Heart right ventricle (tissue), 16 donors: ENCODE results near the gene SLC25A31. TPM values are rescaled to one million over a fixed set of nuclear protein-coding genes. Genes with fewer than 3 reads are reported as not detected.
A peak's percentile ranks its signal among the peaks of the same experiment; 100 is the strongest.

Source experiments
- ATAC-seq, 8 donors: fragments of 200-7000 bp; cut with Tn5 transposase; one replicate each; pipeline ENCODE4 v1.9.1; 2020; ENCODE audit warnings: mild to moderate bottlenecking in 8 of 8, moderate library complexity in 8 of 8, moderate number of reproducible peaks in 1 of 8
- DNase-seq, 2 donors: peaks; one replicate each; pipeline ENCODE4 v3.0.0-alpha.2; 2020
- H3K27ac ChIP-seq, 10 donors: fragments of 200-600 bp; sonication (generic) in 2 of 10; one replicate each; pipeline versions ENCODE4 v1.5.0 to v1.8.0; 2020 to 2022; ENCODE audit warnings: mild to moderate bottlenecking in 3 of 10
- H3K27me3 ChIP-seq, 7 donors: fragments of 200-600 bp; one replicate each; pipeline ENCODE4 v1.8.0; 2021 to 2022; ENCODE audit warnings: mild to moderate bottlenecking in 2 of 7
- H3K36me3 ChIP-seq, 9 donors: fragments of 200-600 bp; sonication (generic) in 1 of 9; one replicate each; pipeline versions ENCODE4 v1.5.0 to v1.8.0; 2020 to 2022; ENCODE audit warnings: mild to moderate bottlenecking in 2 of 9
- H3K4me1 ChIP-seq, 9 donors: fragments of 200-600 bp; sonication (generic) in 1 of 9; one replicate each; pipeline versions ENCODE4 v1.5.0 to v1.8.0; 2020 to 2022; ENCODE audit warnings: mild to moderate bottlenecking in 4 of 9
- H3K4me3 ChIP-seq, 10 donors: fragments of 200-600 bp; sonication (generic) in 2 of 10; one replicate each; pipeline versions ENCODE4 v1.5.0 to v1.8.0; 2020 to 2022; ENCODE audit warnings: mild to moderate bottlenecking in 7 of 10, moderate library complexity in 2 of 10
- H3K9me3 ChIP-seq, 11 donors: fragments of 200-600 bp in 10 of 11; sonication (generic) in 2 of 11; one replicate each; pipeline versions ENCODE4 v1.5.0 to v1.8.0; 2013 to 2022; ENCODE audit warnings: mild to moderate bottlenecking in 2 of 11, control low read depth in 1 of 11, moderate library complexity in 1 of 11
- WGBS, 2 donors: extraction: QIAGEN DNeasy Blood & Tissue Kit; methylation state at CpG; one replicate each; pipeline ENCODE4 v1.1.7; 2013; ENCODE audit warnings: inconsistent platforms in 1 of 2; 5-methylcytosine and 5-hydroxymethylcytosine counted together
- intact Hi-C, 10 donors: fragments of 100-400 bp; cut with DNase I; formaldehyde crosslinking; loops; one replicate each; pipeline versions ENCODE4 v1.11.1 to v1.14.2; 2022
- polyA plus RNA-seq, 2 donors: library from polyadenylated mRNA; stranded (reverse); fragments of 200-250 nt; gene quantifications; one replicate each; pipeline ENCODE4 v1.2.3, GENCODE V29; 2013
- total RNA-seq, 10 donors: library from RNA; stranded (reverse); fragmentation: NEBNext Ultra II Directional in 3 of 10; extraction: Animal tissue kit (Norgen Biotek cat#: 25700) in 3 of 10; gene quantifications; one replicate each; pipeline versions ENCODE4 v1.2.1 to v1.2.4, GENCODE V29; 2021 to 2023
- TF ChIP-seq, protein P1 (sequence below), 9 donors: fragments of 200-600 bp; sonication (generic) in 2 of 9; IDR thresholded peaks; one replicate each; pipeline versions ENCODE4 v1.5.0 to v1.8.0; 2021 to 2022; ENCODE audit warnings: antibody characterized with exemption in 9 of 9, mild to moderate bottlenecking in 5 of 9, moderate library complexity in 1 of 9
- donor health status: Arrhythmogenic right ventricular cardiomyopathy.
- donor health status: ischemic (EF 13 %, LVEDD 7.1; RV severe dilation, severe dysfunction).
- donor health status: healthy with polysubstance abuse.
- donor health status: DM: no; HTN: yes; CAD: no.
- donor health status: DM: no; HTN: no; CAD: no.
- donor health status: ischemic (EF 25% LVEDD 6.9; RV normal size, moderate dysfunction).
- donor health status: ischemic (EF 25% LVEDD 5.7; RV mildly dilated, moderate dysfunction).
- donor health status: healthy.
- donor health status: DM: yes; HTN: yes; CAD: no.
- donor health status: Ischemic cardiomyopathy.
- donor health status: ischemic (EF 35%, LVEDD 5.7; RV mildly dilated, moderate dysfunction).
- donor health status: nonischemic (EF 11% LVEDD 7.7; RV severe dilation, severe dysfunction).
- donor health status: DM: yes; HTN: yes; CAD: no.
- donor health status: PGD.
- donor health status: ischemic (EF 29% LVEDD 5.4; RV normal size, mild dysfunction).
- donor health status: nonischemic (EF 23%, LVEDD 6.1; RV moderate dilation, normal function).

Gene SLC25A31
- total and polyA plus RNA-seq, 12 donors: not detected

DNA sequence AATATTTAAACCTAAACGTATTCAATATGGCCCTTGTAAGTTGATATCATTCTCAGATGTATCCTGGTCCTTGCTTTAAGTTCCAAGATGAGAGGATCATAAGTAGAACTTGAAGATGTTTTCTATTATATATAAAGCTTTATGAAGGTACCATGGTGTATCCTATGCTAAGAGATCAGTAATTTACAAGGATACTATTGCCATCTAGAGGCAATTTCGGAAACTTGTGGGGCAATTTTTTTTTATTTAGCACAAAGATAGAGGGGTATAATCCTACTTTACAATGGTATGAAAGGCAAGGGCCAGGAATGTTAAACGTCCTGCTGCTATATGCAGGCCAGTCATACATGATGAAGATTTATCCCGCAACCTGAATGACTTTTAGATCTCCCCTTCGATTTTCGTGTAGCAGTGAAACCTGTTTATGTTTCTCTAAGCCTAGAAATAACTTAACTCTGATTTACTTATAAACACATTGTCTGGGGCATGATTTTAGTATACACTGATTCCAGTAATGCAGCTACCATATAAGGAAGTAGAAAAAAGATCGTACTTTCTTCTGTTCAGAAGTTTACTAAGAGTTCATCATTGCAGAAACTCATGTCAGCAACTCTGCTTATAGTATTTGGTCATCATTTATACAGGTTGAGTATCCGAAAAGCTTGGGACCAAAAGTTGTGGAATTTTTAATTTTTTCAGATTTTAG lies 2.6 kb downstream of the SLC25A31 start:
- intact Hi-C loops: loop anchor here in 6 of 10 donors (1.0 to 5.0 kb wide), 3 partner anchors 125 to 128 kb away; no protein-coding TSS in a partner anchor
- no peak for DNase-seq
- 24 to 28% methylated on average over 8 of the region's 8 CpGs for WGBS, 2 donors
- no peak for ATAC-seq
- no peaks in the 10 kb centered on the region for H3K4me1 ChIP-seq
- H3K27ac ChIP-seq: no peak overlapping the region
- no peaks in the 10 kb centered on the region for H3K9me3 ChIP-seq
- no peaks in the 10 kb centered on the region for H3K36me3 ChIP-seq
- no peaks in the 10 kb centered on the region for H3K27me3 ChIP-seq
- H3K4me3 ChIP-seq: no peak overlapping the region
- TF ChIP-seq, protein P1, sequence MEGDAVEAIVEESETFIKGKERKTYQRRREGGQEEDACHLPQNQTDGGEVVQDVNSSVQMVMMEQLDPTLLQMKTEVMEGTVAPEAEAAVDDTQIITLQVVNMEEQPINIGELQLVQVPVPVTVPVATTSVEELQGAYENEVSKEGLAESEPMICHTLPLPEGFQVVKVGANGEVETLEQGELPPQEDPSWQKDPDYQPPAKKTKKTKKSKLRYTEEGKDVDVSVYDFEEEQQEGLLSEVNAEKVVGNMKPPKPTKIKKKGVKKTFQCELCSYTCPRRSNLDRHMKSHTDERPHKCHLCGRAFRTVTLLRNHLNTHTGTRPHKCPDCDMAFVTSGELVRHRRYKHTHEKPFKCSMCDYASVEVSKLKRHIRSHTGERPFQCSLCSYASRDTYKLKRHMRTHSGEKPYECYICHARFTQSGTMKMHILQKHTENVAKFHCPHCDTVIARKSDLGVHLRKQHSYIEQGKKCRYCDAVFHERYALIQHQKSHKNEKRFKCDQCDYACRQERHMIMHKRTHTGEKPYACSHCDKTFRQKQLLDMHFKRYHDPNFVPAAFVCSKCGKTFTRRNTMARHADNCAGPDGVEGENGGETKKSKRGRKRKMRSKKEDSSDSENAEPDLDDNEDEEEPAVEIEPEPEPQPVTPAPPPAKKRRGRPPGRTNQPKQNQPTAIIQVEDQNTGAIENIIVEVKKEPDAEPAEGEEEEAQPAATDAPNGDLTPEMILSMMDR (IDR thresholded peaks at IDR 0.05): peak in 8 of 9 donors; percentile 34 to 68 (median 58)

GRCh38 chr4:127734976-127735375 lies 4.8 kb downstream of the SLC25A31 start:
- Histone ChIP-seq H3K4me3 (no peak overlapping the region), H3K36me3 (no peaks in the 10 kb centered on the region), H3K27me3 (no peaks in the 10 kb centered on the region), H3K4me1 (no peaks in the 10 kb centered on the region), H3K9me3 (no peaks in the 10 kb centered on the region), H3K27ac (no peak overlapping the region)
- no peak for ATAC-seq
- DNase-seq: no peak
- intact Hi-C loops: loop anchor here in 4 of 10 donors (5.0 kb wide), 1 partner anchor 128 kb away; no protein-coding TSS in a partner anchor
- 90 to 92% methylated on average over 2 of the region's 2 CpGs for WGBS, 2 donors
- TF ChIP-seq, protein P1 (IDR thresholded peaks at IDR 0.05): no peak

- DNase-seq (no peak), ATAC-seq (no peak)
- intact Hi-C loops: loop anchor here in 1 of 10 donors (5.0 kb wide), 1 partner anchor 130 kb away; no protein-coding TSS in a partner anchor
- H3K36me3 ChIP-seq: no peaks in the 10 kb centered on the region
- H3K4me1 ChIP-seq: no peaks in the 10 kb centered on the region
- no peak overlapping the region for H3K4me3 ChIP-seq
- H3K27ac ChIP-seq: no peak overlapping the region
- H3K27me3 ChIP-seq: peaks cover 0 to 5% (median 0%) of the 10 kb centered on the region in 7 donors
- WGBS, 2 donors: 37 to 59% methylated on average over 4 of the region's 4 CpGs
- no peaks in the 10 kb centered on the region for H3K9me3 ChIP-seq
- TF ChIP-seq, protein P1 (IDR thresholded peaks at IDR 0.05): no peak
Measured at GRCh38 chr4:127737295-127737694, 7.1 kb downstream of the SLC25A31 start.

- Histone ChIP-seq H3K27me3 (peaks cover 0 to 12% (median 0%) of the 10 kb centered on the region in 7 donors), H3K36me3 (no peaks in the 10 kb centered on the region), H3K9me3 (no peaks in the 10 kb centered on the region), H3K4me1 (no peaks in the 10 kb centered on the region), H3K4me3 (no peak overlapping the region), H3K27ac (no peak overlapping the region)
- DNase-seq: no peak
- intact Hi-C loops: no loop called here
- TF ChIP-seq, protein P1 (IDR thresholded peaks at IDR 0.05): no peak
- 97 to 99% methylated on average over 1 of the region's 1 CpG for WGBS, 2 donors
- ATAC-seq: no peak
Measured at GRCh38 chr4:127741247-127741646, 11.0 kb downstream of the SLC25A31 start.
